ENCODE measurements around the gene EPN2.

GRCh38 chr17:19346351-19347255, 109.4 kb downstream of the EPN2 start:
- TF ChIP-seq CTCF (IDR thresholded peaks at IDR 0.05) (no peak), POLR2A (IDR thresholded peaks at IDR 0.05) (no peak)
